SK-N-SH (cell line): ENCODE measurements around the gene ALAS2. TPM values are rescaled to one million over a fixed set of nuclear protein-coding genes. Genes with fewer than 3 reads are reported as not detected.
A peak's percentile ranks its signal among the peaks of the same experiment; 100 is the strongest.

Experiments
- CTCF ChIA-PET: fragments of 300-600, 350-600 bp; formaldehyde crosslinking; extraction: SDS; loops from one replicate; lab custom pipeline; 2021; lab: Yijun Ruan, JAX
- POLR2A ChIA-PET: fragments of 350-600 bp; sonication (Branson Sonifier 250); formaldehyde crosslinking; extraction: SDS; loops from one replicate; lab custom pipeline; 2020; ENCODE audit warnings: antibody characterized with exemption, inconsistent platforms; lab: Yijun Ruan, JAX
- DNase-seq: peaks from one replicate; pipeline ENCODE4 v3.0.0; 2012
- H2AFZ ChIP-seq: fragments of 200-600 bp; sonication (generic); 2 replicates; pipeline ENCODE4 v1.8.1; 2016; ENCODE audit warnings: antibody characterized with exemption, mild to moderate bottlenecking, low read depth
- H3F3A ChIP-seq: fragments of 200-600 bp; sonication (generic); replicated peaks from 2 replicates; pipeline ENCODE3; 2016; ENCODE audit warnings: antibody characterized with exemption, mild to moderate bottlenecking; ENCODE audit not compliant: insufficient read depth
- H3K27ac ChIP-seq, 2 experiments: fragments of 200-500 bp in 1 of 2; fragments of 200-600 bp in 1 of 2; sonication (Bioruptor generic) in 1 of 2; sonication (generic), shearing (Covaris generic) in 1 of 2; 2 replicates each; pipeline versions ENCODE4 v1.5.1 to v1.6.1; 2014 to 2016; ENCODE audit warnings: low read depth in 2 of 2, inconsistent platforms in 1 of 2, low read length in 1 of 2, mild to moderate bottlenecking in 1 of 2, mixed read lengths in 1 of 2
- H3K27me3 ChIP-seq: fragments of 200-600 bp; sonication (generic), shearing (Covaris generic); 2 replicates; pipeline ENCODE4 v1.6.1; 2016; ENCODE audit warnings: mixed run types; ENCODE audit not compliant: insufficient read depth
- H3K36me3 ChIP-seq, 2 experiments: fragments of 200-500 bp in 1 of 2; fragments of 200-600 bp in 1 of 2; sonication (Bioruptor generic) in 1 of 2; sonication (generic) in 1 of 2; replicated peaks in 1 of 2; 2 replicates each; pipeline versions ENCODE3 to v1.5.1; 2014 to 2016; ENCODE audit warnings: low read length in 1 of 2, mild to moderate bottlenecking in 1 of 2; ENCODE audit not compliant: insufficient read depth in 2 of 2, control insufficient read depth in 1 of 2
- H3K4me1 ChIP-seq, 2 experiments: fragments of 200-500 bp in 1 of 2; fragments of 200-600 bp in 1 of 2; sonication (Bioruptor generic) in 1 of 2; sonication (generic), shearing (Covaris generic) in 1 of 2; 2 replicates each; pipeline versions ENCODE4 v1.5.1 to v1.6.1; 2014 to 2016; ENCODE audit warnings: low read depth in 1 of 2, low read length in 1 of 2, mixed run types in 1 of 2; ENCODE audit not compliant: insufficient read depth in 2 of 2, control insufficient read depth in 1 of 2
- H3K4me2 ChIP-seq: fragments of 200-600 bp; sonication (generic), shearing (Covaris generic); 2 replicates; pipeline ENCODE4 v1.6.1; 2017; ENCODE audit warnings: mixed run types
- H3K4me3 ChIP-seq, 2 experiments: fragments of 200-500 bp in 1 of 2; fragments of 200-600 bp in 1 of 2; sonication (Bioruptor generic) in 1 of 2; sonication (generic), shearing (Covaris generic) in 1 of 2; 2 replicates each; pipeline versions ENCODE4 v1.5.1 to v1.8.1; 2014 to 2016; ENCODE audit warnings: low read depth in 2 of 2, inconsistent platforms in 1 of 2, low read length in 1 of 2, mild to moderate bottlenecking in 1 of 2, mixed read lengths in 1 of 2, moderate library complexity in 1 of 2
- H3K79me2 ChIP-seq: fragments of 200-600 bp; sonication (generic); 2 replicates; pipeline ENCODE4 v1.8.1; 2017; ENCODE audit warnings: mild to moderate bottlenecking; ENCODE audit not compliant: insufficient read depth
- H3K9ac ChIP-seq: fragments of 200-600 bp; sonication (generic); 2 replicates; pipeline ENCODE4 v1.6.1; 2017; ENCODE audit warnings: mixed run types
- H3K9me2 ChIP-seq: fragments of 200-600 bp; sonication (generic); 2 replicates; pipeline ENCODE4 v1.6.1; 2017; ENCODE audit warnings: mixed run types
- H3K9me3 ChIP-seq: fragments of 200-600 bp; sonication (generic); 2 replicates; pipeline ENCODE4 v1.6.1; 2017; ENCODE audit warnings: mixed run types, mild to moderate bottlenecking, moderate library complexity
- H4K20me1 ChIP-seq: fragments of 200-600 bp; sonication (generic); 2 replicates; pipeline ENCODE4 v1.6.1; 2017; ENCODE audit warnings: mild to moderate bottlenecking, mixed run types; ENCODE audit not compliant: insufficient read depth
- FOXM1 ChIP-seq: IDR thresholded peaks from 2 replicates; pipeline ENCODE4 v1.4.0; 2012; ENCODE audit warnings: low read depth, mild to moderate bottlenecking
- JUND ChIP-seq: IDR thresholded peaks from 2 replicates; pipeline ENCODE4 v1.4.0; 2012
- PBX3 ChIP-seq: IDR thresholded peaks from 2 replicates; pipeline ENCODE4; 2012
- RFX5 ChIP-seq: IDR thresholded peaks from 2 replicates; pipeline ENCODE4 v1.6.1; 2012; ENCODE audit warnings: mild to moderate bottlenecking, improper control_type of control experiment, low read length
- WGBS: methylation state at CpG from one replicate; pipeline ENCODE4 v1.1.6; 2017; ENCODE audit warnings: low lambda C conversion rate; 5-methylcytosine and 5-hydroxymethylcytosine counted together
- polyA plus RNA-seq, 3 experiments: library from polyadenylated mRNA; depleted of rRNA; stranded (reverse); fragments of >200 nt; gene quantifications; 2 replicates each; pipeline ENCODE4 v1.2.3, GENCODE V29; 2012
- TF ChIP-seq, protein P1 (sequence below): IDR thresholded peaks from 2 replicates; pipeline ENCODE4 v1.4.0; 2012; ENCODE audit warnings: low read depth, borderline replicate concordance

Gene ALAS2
- polyA plus RNA-seq, 1 of the 3 experiments (the other 2 are of a cell fraction), result not detected

DNA sequence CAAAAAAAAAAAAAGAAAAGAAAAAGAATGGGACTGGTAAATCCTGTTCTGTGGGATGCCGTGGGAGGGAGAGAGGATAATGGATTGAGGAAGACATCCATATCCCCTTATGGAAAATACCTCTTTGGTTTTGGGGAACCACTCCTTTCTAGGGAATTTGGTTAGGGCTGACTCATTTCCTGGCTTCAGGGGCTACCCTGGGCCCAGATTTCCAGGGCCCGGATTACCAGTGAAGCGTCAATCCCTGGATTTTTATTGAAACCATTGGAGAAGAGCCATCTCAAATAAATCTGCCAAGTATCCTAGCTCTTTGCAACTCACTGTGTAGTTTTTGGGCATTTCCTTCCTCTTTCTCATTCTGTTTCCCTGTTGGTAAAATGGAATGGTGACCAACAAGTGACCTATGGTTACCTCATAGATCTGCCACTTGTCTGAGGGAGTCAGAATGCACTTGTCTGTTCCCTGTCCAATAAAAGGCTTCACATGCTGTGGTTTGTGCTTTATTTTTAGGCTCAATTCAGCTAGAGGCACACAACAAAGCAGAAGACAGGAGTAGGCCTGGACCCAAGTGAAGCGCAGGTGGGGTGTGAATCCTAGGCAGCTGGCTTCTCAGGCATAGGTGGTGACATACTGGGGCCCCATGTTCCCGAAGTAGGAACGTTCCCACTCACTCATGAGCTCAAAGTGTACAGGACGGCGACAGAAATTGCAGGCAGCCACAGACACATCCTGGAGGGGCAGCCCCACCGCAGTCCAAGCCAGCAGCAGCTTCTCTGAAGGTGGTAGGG lies 22.0 kb downstream of the ALAS2 start:
- POLR2A ChIA-PET, result interaction anchor here (0.6 to 1.2 kb wide), 4 partner anchors 9 to 369 kb away, joined by 3 to 4 read pairs (median 3); partner anchors contain the start of gene APEX2
- no peak for DNase-seq
- TF ChIP-seq, protein P1, sequence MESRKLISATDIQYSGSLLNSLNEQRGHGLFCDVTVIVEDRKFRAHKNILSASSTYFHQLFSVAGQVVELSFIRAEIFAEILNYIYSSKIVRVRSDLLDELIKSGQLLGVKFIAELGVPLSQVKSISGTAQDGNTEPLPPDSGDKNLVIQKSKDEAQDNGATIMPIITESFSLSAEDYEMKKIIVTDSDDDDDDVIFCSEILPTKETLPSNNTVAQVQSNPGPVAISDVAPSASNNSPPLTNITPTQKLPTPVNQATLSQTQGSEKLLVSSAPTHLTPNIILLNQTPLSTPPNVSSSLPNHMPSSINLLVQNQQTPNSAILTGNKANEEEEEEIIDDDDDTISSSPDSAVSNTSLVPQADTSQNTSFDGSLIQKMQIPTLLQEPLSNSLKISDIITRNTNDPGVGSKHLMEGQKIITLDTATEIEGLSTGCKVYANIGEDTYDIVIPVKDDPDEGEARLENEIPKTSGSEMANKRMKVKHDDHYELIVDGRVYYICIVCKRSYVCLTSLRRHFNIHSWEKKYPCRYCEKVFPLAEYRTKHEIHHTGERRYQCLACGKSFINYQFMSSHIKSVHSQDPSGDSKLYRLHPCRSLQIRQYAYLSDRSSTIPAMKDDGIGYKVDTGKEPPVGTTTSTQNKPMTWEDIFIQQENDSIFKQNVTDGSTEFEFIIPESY, result no peak
- 0 out of 2 replicates have a peak, but pooled peaks have one; percentile 12 for TF ChIP-seq JUND
- H3K79me2 ChIP-seq, result no peaks in the 10 kb centered on the region
- H3K4me1 ChIP-seq, result no peaks in the 10 kb centered on the region
- H3K27ac ChIP-seq, result no peak overlapping the region
- no peak overlapping the region for H3K4me3 ChIP-seq
- H2AFZ ChIP-seq, result no peak overlapping the region
- H3K9ac ChIP-seq, result no peak overlapping the region
- H3K9me3 ChIP-seq, result no peaks in the 10 kb centered on the region
- WGBS, result 44% methylated on average over 9 of the region's 9 CpGs
- H3K4me2 ChIP-seq, result no peak overlapping the region
- no peaks in the 10 kb centered on the region for H4K20me1 ChIP-seq
- H3F3A ChIP-seq, result no peaks in the 10 kb centered on the region
- CTCF ChIA-PET, result interaction anchor here (1.5 to 1.6 kb wide), 3 partner anchors 9 to 369 kb away, joined by 4 to 8 read pairs (median 5); partner anchors contain the start of gene APEX2
- H3K9me2 ChIP-seq, result no peaks in the 10 kb centered on the region
- H3K27me3 ChIP-seq, result peaks cover 6% of the 10 kb centered on the region; the same call in 1 of the 2 replicates
- H3K36me3 ChIP-seq, result peaks cover 5 to 18% of the 10 kb centered on the region in 2 experiments

- H3K4me2 ChIP-seq, result no peak overlapping the region
- H3K9ac ChIP-seq, result no peak overlapping the region
- H4K20me1 ChIP-seq, result no peaks in the 10 kb centered on the region
- H3K4me1 ChIP-seq, result no peaks in the 10 kb centered on the region
- peaks cover 6% of the 10 kb centered on the region; the same call in 1 of the 2 replicates for H3K27me3 ChIP-seq
- H2AFZ ChIP-seq, result no peak overlapping the region
- POLR2A ChIA-PET, result interaction anchor here (1.0 to 1.2 kb wide), 2 partner anchors 8 to 86 kb away, joined by 3 read pairs; partner anchors contain the start of gene APEX2
- H3K9me2 ChIP-seq, result no peaks in the 10 kb centered on the region
- no peak overlapping the region for H3K27ac ChIP-seq
- no peak overlapping the region for H3K4me3 ChIP-seq
- no peak for TF ChIP-seq PBX3
- TF ChIP-seq RFX5, result no peak
- TF ChIP-seq FOXM1, result no peak
- WGBS, result 64% methylated on average over 5 of the region's 6 CpGs
- no peaks in the 10 kb centered on the region for H3K79me2 ChIP-seq
- DNase-seq, result no peak
- CTCF ChIA-PET, result interaction anchor here (2.0 kb wide), 1 partner anchor 49 kb away, joined by 6 read pairs; no protein-coding TSS in a partner anchor
- no peaks in the 10 kb centered on the region for H3K9me3 ChIP-seq
- peaks cover 5 to 24% of the 10 kb centered on the region in 2 experiments for H3K36me3 ChIP-seq
- H3F3A ChIP-seq, result no peaks in the 10 kb centered on the region
Observed at GRCh38 chrX:55007656-55008055, 23.1 kb downstream of the ALAS2 start.
